ENCODE measurements around the gene RGS13.

Gene RGS13, protein sequence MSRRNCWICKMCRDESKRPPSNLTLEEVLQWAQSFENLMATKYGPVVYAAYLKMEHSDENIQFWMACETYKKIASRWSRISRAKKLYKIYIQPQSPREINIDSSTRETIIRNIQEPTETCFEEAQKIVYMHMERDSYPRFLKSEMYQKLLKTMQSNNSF

DNA sequence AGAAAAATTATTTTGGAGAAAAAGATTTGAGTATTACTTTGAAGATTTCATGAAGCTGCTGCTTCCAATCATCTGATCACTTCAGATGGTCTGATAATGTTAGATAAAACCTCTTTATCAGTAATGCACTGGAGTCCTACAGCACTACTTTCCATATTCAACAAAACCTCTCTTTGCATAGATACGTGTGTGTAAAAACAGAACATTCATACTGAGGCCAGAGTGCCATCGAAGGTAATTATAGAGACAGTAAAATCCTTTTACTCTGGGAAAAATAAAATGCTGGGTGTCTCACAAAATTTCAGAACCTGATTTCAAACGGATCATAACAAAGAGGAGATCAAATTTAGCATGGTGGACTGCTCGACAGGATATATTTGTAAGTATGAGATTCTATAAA, at the start of gene RGS13:
Gene RGS13 (plus strand): TSS at position 209 of the 400 bp plus-strand sequence. CDS start 8,188 bp downstream, outside the sequence.
- DNase-seq, result no peak

DNA sequence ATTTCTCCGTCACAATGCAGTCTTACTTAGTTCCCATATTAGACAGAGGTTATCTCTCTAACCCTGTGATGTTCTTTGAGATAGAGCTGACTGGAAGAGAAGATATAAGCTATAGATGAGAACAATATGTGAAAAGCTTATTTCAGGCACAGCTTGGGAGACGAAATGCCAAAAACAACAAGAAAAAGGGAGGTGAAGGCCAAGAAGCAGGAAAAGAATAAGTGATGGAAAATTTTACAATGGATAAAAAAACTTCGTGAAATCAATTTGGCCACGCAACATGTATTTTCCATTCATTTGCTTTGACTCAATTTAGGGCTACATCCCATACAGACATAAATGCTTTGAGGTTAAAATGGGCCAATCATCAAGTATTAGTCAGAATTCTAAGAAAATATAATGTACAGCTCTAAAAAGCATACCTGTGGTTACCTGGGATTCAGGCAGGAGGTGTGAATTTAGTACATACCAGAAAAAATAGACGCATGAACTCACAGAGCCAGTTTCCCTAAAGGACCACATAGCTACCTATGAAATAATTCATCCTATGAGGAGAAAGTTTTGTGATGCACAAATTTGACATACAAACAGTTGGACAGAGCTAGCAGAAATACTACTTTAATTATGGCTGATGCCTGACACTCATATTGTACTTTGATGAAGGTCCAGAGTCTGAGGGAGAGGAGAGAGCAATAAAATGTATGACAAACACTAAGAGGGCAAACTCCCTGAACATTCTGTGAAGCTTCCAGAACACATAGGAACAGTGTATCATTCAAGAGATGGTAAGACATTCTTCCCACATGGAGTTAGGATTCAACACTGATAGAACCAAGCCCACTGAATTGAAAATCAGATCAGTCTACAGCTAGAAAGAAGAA, 48.3 kb upstream of the RGS13 start:
- DNase-seq, result no peak

DNA sequence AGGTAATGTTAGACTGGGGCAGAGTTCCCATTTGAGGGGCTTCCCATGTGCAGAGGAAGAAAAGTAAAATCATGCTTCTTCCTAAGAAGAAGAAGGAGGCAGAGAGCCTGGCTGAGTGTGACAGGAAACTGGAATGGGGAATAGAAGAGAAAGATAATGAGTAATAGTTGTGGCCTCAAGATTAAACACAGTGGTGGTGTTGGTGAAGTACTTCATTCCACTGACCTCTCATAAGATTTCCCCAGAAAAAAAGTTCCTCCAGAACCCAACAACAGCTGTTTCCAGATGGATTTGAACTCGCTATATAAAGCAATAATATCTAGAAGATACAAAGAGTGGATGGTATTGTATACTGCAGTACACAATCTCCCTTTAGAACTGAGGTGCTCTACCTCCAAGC, 47.4 kb upstream of the RGS13 start:
- no peak for DNase-seq

DNA sequence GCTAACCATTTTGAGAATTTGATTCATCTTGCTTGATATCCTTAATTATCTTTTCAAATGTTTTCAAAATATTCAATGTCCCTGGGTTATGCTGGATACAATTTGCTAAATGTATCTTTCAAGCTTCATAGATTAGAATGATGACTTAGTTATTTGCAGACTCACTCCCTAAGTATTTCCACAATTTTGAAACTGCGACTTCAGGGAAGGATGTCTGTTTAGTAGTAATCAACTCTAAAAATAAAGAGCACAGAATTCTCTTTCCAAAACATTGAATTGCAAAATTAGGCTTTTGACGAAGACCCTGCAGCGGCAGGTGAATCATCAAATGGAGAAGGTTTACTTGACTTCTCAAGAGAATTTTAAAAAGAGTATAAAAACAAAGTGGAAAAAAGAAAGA, 46.1 kb upstream of the RGS13 start:
- no peak for DNase-seq

DNA sequence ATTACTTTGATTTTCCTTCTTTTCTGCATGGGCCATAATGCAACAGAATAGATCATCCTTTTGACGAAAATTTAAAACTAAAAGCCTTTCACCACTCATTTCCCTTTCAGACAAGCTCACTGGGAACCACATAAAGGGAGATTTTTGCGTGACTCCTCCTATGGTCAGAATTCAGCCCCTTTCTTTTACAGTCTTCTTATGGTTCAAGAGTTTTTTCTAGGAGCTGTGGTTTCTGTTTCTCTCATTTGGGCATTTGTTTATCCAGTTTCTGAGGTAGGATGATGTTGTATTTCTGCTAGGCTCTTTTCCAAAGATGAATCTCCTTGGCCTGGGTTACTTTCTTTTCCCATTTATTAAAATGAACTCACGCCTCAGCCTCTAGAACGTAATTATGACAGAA, 43.4 kb upstream of the RGS13 start:
- DNase-seq, result no peak

DNA sequence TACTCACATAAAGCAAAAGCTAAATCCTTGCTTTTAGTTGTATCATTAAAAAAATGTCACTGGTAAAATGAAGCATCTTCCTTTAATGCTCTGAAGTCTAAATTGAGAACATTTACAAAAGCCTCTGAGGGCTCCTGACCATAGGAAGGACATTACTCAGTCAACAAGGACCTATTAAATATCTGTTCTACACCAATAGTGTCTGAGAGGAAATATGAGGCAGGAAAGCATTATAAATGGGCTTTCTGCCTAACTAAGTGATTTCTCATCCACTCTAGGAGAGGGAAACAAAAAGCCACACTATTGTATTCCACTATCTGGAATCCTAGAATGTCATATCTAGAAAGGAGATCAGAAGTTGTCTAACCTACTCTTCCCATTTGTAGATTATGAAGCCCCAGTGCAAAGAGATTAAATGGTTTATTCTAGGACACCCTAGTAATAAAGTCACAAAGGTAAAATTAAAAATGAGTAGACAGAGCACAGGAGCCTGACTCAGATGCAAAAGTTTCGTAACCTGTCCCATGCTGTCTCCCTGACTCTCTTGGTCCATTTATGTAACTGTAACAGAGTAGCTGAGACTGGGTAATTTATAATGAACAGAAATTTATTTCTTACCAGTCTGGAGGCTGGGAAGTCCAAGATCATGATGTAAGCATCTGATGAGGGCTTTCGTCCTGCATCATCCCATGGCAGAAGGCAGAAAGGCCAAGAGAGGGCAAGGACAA, 42.8 kb upstream of the RGS13 start:
- DNase-seq, result no peak

DNA sequence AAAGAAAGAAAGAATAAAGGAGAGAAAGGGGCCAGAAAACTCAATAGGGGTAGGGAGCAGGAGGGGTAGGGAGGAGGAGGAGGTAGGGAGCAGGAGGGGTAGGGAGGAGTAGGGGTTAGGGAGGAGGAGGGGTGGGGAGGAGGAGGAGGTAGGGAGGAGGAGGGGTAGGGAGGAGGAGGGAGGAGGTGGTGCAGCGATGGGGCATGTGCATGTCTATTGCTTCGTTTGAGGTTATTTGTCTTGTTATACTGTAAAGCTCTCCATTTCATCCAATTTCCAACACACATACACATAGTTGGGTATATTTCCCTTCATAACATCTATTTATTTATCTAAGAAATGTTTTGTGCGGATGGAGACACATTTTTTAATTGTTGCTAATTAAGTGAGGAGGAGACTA, 40.6 kb upstream of the RGS13 start:
- DNase-seq, result no peak

DNA sequence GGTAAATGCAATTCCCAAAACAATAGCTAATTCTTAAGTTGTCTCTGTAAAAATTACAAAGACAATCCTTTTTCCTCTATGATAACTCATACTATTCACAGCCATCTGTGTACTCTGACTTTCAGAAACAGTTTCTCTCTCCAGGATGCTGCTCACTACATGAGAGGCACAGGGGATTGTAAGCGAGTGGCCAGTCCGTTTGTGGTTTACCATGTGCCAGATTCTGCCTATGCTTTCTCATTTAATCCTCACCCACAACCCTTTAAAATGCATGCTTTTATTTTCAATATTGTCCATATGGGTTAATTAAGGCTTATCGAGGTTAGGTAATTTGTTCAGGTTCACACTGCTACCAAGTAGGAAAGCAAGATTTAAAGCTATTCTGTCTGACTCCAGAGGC, 37.4 kb upstream of the RGS13 start:
- DNase-seq, result no peak

DNA sequence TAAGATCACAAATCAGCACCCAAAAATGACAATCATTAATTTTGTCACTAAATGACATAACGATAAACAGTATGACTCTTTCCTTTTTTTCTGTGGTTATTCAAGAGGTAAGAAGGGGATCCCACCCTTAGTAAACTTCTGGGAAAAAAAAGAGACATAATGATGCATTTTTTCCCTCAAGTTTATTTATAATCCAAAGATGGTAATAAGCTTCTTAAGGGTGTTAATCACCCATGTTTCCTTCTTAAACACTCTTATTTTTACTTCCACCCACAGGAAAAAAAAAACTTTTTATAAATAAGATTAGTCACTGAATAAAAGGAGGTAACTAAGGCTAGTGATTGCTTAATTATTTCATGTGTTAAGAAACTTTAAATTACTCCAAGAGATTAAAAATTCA, 35.7 kb upstream of the RGS13 start:
- no peak for DNase-seq

DNA sequence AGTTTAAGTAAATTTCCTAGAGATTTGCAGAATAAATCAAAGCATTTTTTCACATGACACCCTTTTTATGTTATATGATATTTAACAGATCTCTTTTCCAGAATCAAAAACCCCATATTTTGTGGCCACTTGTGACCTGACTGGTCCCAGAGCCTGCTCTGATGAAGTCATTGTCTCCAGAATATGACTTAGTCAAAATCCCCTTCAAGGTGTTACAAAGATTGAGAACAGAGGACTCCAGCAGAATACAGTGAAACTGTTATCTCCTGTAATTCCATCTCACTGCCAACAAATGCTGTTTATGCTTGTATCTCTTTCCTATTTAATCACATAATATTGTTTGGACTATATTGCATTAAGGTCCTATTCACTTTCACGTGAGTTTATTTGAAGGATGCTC, 34.8 kb upstream of the RGS13 start:
- no peak for DNase-seq

DNA sequence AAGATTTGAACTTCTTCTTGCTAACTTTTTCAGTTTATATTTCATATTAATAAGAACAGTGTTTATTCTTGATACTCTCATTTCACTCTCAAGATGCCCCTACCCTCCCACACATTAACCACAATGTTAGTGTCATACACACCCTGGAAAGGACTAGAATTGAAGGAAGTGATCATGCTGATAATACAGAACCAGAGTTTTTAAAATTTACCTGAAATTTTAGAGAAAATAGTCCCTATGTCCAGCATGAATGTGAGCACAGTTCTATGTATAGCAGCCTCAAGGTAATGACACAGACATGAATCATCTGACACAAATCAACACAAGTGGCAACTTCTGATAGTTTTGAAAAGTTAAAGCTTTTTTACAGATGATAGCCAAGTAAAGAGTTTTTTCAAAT, 34.4 kb upstream of the RGS13 start:
- DNase-seq, result no peak

DNA sequence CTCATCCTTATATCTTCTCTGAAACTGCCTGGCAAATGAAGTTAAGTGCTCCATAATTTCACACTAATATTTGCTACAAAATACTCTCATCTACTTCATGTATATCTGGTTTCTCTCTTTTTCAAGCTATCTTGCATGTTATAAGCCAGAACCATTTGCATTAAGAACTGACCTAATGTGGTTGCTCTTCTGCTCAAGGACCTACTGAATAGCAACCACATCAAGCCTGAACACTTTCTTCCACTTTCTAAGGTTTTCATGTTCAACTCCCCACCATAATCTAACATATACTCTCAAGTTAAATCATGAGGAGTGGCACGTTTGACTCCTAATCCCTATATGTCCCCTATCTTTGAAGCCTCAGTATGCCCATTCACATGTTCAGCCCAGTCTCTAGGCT, 33.2 kb upstream of the RGS13 start:
- DNase-seq, result no peak

DNA sequence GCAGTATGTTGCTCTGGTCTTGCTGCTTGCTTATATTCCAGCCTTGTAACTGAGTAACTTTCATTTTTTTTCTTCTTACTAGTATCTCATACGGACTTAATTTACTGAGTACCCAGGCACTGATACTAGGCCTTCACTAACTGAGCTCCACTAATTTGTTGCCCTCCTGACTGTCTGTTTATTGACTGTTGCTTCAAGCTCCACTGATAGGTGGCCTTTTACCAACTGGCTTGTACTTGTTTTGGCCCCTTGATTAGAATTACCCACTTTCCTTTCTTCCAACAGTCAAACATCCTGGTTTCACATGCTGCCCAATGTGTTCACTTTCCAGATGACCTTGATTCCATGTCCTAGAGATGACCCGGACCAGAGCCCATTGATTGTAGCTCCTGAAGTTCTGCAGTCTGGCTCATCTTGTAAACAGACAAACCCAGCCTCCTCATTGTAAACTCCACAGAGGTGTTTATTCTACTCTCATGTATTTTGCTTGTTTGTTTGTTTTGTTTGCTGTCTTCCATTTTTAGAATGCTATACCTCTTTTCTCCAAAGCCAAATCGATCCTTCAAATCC, 32.6 kb upstream of the RGS13 start:
- peak; percentile 2 for DNase-seq

DNA sequence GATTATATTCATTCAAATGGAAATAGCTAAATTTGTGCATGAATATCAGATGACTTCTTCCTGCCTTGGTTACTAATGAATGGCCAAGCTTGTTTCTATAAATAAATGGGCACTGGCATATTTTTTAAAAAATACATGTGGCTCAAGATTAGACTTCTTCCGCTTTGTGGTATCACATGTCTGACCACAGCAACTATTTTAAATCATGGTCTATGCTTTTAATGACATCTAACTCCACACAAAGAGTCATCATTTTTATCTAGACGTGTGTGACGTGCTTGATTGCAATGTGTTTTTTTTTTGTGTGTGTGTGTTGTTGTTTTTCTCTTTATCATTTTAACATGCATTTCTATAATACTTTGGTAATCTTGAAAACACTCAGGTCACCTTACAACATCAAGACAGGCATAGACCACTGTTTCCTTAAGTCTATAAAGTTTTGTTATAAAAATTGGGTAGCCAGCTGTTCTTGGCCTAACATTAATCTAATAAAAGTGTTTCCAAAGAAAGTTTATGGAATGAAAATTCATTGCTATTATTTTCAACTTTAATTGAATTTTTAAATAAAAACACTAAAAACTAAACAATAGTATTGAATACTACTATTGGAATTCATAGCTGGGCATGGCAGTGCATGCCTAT, 30.8 kb upstream of the RGS13 start:
- no peak for DNase-seq

DNA sequence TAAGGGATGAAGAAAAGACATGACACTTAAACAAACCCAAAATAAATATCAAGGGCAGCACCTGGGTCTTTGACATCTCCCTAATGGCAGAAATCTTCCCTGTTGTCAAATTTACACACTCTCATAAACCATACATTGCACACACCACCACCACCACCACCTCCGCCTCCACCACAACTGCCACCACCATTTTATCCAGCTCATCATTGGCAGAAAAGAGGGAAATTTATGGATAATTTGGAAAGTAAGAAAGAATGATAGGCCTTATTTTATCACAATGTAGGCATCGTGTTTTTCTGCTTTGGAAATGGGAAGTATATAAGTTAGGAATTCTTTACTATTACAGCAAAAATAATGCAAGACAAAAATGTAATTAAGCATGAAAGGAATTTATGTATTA, 27.3 kb upstream of the RGS13 start:
- no peak for DNase-seq

DNA sequence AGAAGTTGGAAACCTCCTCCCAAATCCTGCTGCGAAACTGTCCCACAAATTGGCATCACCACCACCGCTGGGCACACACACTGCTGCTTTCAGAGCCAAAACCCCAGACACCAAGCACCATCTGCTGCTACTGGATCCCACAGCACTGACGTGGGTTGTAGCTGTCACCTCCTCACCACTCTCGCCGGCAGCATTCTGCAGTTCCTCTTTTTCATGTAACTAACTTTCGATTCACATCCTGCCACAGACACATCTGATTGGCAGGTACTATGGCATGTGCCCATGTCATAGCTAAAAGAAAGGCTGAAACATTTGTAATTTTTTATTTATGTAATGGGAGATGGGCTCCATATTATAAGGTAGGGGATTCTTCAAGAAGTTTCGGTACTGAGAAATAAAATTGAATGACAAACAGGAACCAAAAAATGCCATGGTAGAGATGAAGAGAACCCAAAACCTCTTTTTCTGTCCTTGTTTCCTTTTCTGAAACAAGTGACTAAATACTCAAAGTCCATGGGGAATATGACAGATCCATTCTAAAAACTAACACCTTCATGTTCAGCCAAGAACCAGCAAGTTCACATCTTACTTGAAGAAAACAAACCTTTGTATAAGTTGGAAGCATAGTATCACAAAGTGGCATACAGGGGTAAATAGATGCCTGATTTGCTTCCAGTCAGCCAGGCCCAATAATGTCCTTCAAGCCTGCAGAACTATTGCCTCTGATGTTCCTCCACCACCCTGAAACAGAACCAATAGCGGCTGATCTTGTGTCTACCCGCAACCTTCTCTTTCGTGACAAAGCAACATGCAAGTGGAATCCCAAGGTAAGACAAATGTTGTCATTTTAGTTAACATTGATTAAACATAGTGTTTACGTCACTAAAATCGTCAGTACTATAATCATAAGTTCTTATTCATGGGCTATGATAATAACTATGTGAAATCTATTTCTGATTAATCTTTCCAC, 26.6 kb upstream of the RGS13 start:
- DNase-seq, result no peak

DNA sequence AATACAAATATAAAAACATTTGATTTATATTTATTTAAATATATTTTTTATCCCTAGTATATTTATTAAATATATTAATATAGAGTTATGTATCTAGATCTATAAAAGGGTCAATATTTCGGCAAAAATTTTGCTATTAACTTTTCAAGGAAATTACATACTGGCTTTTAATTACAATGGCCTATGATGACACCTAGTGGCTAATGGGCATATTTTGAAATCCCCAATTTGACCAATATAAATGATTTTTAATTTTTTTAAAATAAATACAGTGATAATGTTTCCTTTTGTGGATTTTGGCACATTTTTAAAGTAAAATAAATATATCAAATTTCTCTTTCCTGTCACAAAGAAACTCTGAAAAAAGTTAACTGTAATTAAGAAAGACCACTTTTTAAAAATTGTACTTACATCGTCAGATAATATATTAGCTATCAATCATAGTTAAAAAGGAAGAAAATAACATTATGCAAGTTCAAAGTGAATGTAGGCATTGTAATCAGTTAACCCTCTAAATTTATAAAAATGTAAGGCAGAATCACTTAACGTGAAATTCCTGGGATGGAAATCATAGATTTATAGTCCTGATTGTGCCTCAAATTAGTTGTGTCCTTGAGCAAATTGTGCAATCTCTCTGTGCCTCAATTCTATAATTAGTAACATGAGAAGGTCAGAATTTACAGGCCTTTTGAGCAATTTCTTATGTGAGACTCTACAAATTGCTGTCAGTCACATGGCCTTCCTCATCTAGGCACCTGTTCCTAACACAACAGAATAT, 25.6 kb upstream of the RGS13 start:
- DNase-seq, result no peak

DNA sequence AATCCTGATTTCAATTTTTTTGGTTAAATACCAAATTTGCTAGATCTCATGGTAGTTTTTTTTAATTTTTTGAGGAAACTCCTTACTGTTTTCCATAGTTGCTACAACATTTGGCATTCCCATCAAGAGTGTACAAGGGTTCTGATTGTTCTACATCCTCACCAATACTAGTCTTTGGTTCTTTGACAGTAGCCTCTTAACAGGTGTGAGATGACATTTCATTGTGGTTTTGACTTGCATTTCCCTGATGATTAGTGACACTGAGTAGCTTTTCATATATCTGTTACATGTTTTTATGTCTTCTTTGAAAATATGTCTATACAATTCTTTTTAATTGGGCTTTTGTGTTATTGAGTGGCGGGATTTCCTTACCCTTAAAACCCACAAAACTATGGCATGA, 20.9 kb upstream of the RGS13 start:
- no peak for DNase-seq

DNA sequence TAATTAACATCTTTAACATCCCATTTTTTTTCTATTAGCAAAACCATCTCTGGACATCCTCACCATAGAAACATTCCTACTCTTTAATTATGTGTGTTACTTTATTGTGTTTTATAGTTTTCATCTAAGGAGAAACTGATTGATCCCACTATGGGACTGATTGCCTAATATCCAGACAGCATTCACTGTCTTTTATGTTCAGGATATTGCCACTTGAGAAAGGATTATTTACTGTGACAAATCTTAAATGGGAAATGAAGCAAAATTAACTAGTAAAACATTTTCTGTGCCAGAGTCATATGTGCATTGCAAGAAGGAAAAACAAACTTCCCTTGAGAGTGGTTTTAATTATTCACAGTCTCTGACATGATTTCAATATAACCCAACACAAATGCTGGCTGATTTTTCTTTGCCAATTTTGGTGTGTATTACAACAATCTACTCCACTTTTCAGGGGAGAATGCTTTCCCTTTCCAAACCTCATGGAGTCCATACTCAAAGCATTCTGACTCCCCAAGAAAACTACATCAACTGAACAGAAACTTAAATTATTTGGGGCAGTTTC, 15.8 kb upstream of the RGS13 start:
- DNase-seq, result no peak

DNA sequence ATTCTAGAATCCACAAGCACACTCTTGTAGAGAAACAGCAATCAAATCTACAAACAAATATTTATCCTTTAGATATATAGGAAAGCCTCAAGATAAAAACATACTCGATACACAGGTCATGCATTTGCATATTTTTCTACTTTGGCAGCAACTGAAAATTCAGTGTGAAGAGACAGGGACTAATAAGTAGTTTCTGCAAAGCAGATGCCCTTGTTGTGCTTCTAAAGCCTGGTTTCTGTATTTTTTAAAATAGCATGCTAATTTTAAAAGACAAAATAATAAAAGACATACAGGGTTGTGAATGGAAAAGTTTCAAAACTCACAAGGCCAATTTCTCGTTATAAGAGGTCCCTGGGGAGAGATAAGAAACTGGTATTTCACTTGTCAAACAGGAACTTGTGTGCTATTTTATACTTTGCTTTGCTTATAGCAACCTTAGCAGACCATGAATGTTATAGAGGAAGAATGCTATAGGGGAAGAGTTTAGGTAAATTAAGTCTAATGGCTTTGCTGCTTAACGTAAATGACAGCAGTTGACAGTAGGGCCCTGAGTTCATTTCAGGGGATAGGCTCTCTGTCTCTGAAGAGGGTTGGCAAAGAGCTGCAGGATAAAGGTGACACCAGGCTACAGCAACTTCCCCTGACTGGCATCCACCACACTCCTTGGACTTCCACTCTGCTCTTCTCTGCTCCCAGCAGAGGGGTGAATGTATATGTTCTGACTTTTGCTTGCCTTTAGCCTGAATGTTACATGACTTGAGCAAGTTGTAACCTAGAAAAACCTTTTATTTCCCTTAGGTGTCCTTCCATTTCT, 9.4 kb upstream of the RGS13 start:
- no peak for DNase-seq
